IMR-90 (cell line): ENCODE results near the gene KIF25. TPM values are rescaled to one million over a fixed set of nuclear protein-coding genes. Genes with fewer than 3 reads are reported as not detected.

ENCODE experiments used
- ATAC-seq: fragments of 200-7000 bp; cut with Tn5 transposase; 2 replicates; pipeline ENCODE4 v1.9.1; 2020; ENCODE audit warnings: low read depth, mild to moderate bottlenecking, moderate library complexity
- BruUV-seq: library from RNA; stranded (reverse); fragments of 400-500 nt; replicated peaks from 2 replicates; lab custom pipeline; 2021; lab: Mats Ljungman, UMichigan
- CTCF ChIA-PET: fragments of 300-600 bp; formaldehyde crosslinking; extraction: SDS; loops from one replicate; lab custom pipeline; 2021; ENCODE audit warnings: antibody characterized with exemption; lab: Yijun Ruan, JAX
- POLR2A ChIA-PET: fragments of 300-600 bp; sonication (Branson Sonifier 250); formaldehyde crosslinking; loops from one replicate; lab custom pipeline; 2022; ENCODE audit warnings: antibody characterized with exemption; ENCODE audit not compliant: unreplicated experiment; lab: Charles Lee
- DNase-seq: peaks from one replicate; pipeline ENCODE4 v3.0.0; 2013
- H2AFZ ChIP-seq: replicated peaks from 2 replicates; pipeline ENCODE3; 2013; ENCODE audit warnings: low read length, mild to moderate bottlenecking; ENCODE audit not compliant: poor library complexity
- H2AK5ac ChIP-seq: 2 replicates; pipeline ENCODE4 v1.6.1; 2013; ENCODE audit warnings: low read depth, low read length, inconsistent platforms
- H2AK9ac ChIP-seq: replicated peaks from 2 replicates; pipeline ENCODE3; 2013; ENCODE audit warnings: mild to moderate bottlenecking, low read depth, low read length, moderate library complexity; ENCODE audit not compliant: poor library complexity
- H2BK120ac ChIP-seq: 2 replicates; pipeline ENCODE4 v1.6.1; 2013; ENCODE audit warnings: low read depth, low read length, inconsistent platforms
- H2BK15ac ChIP-seq: 3 replicates; pipeline ENCODE4 v1.6.1; 2013; ENCODE audit warnings: low read depth, low read length, inconsistent platforms
- H2BK20ac ChIP-seq: 2 replicates; pipeline ENCODE4 v1.6.1; 2013; ENCODE audit warnings: low read depth, mild to moderate bottlenecking, inconsistent platforms, low read length, moderate library complexity
- H2BK5ac ChIP-seq: 2 replicates; pipeline ENCODE4 v1.6.1; 2013; ENCODE audit warnings: mild to moderate bottlenecking, low read depth, low read length, inconsistent platforms; ENCODE audit not compliant: poor library complexity, severe bottlenecking
- H3K14ac ChIP-seq: replicated peaks from 2 replicates; pipeline ENCODE4 v1.6.1; 2013; ENCODE audit warnings: low read depth, low read length, inconsistent platforms
- H3K18ac ChIP-seq: 2 replicates; pipeline ENCODE4 v1.6.1; 2013; ENCODE audit warnings: low read depth, low read length, control low read depth
- H3K23ac ChIP-seq: 2 replicates; pipeline ENCODE4 v1.6.1; 2013; ENCODE audit warnings: low read depth, low read length, inconsistent platforms
- H3K27ac ChIP-seq: 2 replicates; pipeline ENCODE4 v1.5.1; 2013; ENCODE audit warnings: mild to moderate bottlenecking, control low read depth, low read length; ENCODE audit not compliant: insufficient read depth
- H3K27me3 ChIP-seq: 2 replicates; pipeline ENCODE4 v1.6.1; 2013; ENCODE audit warnings: low read length; ENCODE audit not compliant: control insufficient read depth, insufficient read depth
- H3K36me3 ChIP-seq: 2 replicates; pipeline ENCODE4 v1.6.1; 2013; ENCODE audit warnings: low read length, mixed read lengths; ENCODE audit not compliant: control insufficient read depth, insufficient read depth
- H3K4ac ChIP-seq: 2 replicates; pipeline ENCODE4 v1.6.1; 2013; ENCODE audit warnings: low read depth, low read length, inconsistent platforms
- H3K4me1 ChIP-seq: 2 replicates; pipeline ENCODE4 v1.6.1; 2013; ENCODE audit warnings: low read length, mixed read lengths; ENCODE audit not compliant: control insufficient read depth, insufficient read depth
- H3K4me2 ChIP-seq: 2 replicates; pipeline ENCODE4 v1.6.1; 2013; ENCODE audit warnings: low read depth, mild to moderate bottlenecking, control low read depth, low read length, moderate library complexity
- H3K4me3 ChIP-seq: 2 replicates; pipeline ENCODE4 v1.5.1; 2013; ENCODE audit warnings: low read depth, mild to moderate bottlenecking, control low read depth, low read length, moderate library complexity; ENCODE audit not compliant: insufficient read depth
- H3K56ac ChIP-seq: 2 replicates; pipeline ENCODE4 v1.6.1; 2013; ENCODE audit warnings: low read length, inconsistent platforms; ENCODE audit not compliant: insufficient read depth; ENCODE audit errors: extremely low read depth
- H3K79me1 ChIP-seq, 2 experiments: 2 replicates each; pipeline ENCODE4 v1.6.1; 2013; ENCODE audit warnings: low read length in 2 of 2, inconsistent platforms in 1 of 2, low read depth in 1 of 2
- H3K9ac ChIP-seq: 2 replicates; pipeline ENCODE4 v1.6.1; 2013; ENCODE audit warnings: low read depth, low read length, control low read depth
- H3K9me1 ChIP-seq: 2 replicates; pipeline ENCODE4 v1.6.1; 2013; ENCODE audit warnings: low read length, inconsistent platforms; ENCODE audit not compliant: insufficient read depth
- H3K9me3 ChIP-seq: 2 replicates; pipeline ENCODE4 v1.6.1; 2013; ENCODE audit warnings: low read length; ENCODE audit not compliant: control insufficient read depth, insufficient read depth
- H4K20me1 ChIP-seq: 2 replicates; pipeline ENCODE4 v1.6.1; 2013; ENCODE audit warnings: low read length, inconsistent platforms; ENCODE audit not compliant: insufficient read depth
- H4K5ac ChIP-seq: 2 replicates; pipeline ENCODE4 v1.6.1; 2013; ENCODE audit warnings: mild to moderate bottlenecking, low read depth, low read length, control low read depth
- H4K8ac ChIP-seq, 2 experiments: 2 replicates each; pipeline ENCODE4 v1.6.1; 2013; ENCODE audit warnings: low read depth in 2 of 2, low read length in 2 of 2, control low read depth in 1 of 2, inconsistent platforms in 1 of 2
- H4K91ac ChIP-seq: 2 replicates; pipeline ENCODE4 v1.6.1; 2013; ENCODE audit warnings: low read depth, low read length, inconsistent platforms; ENCODE audit not compliant: insufficient read depth
- CHD1 ChIP-seq: IDR thresholded peaks from 2 replicates; pipeline ENCODE4 v1.6.1; 2012; ENCODE audit warnings: low read depth, low read length, improper control_type of control experiment
- WGBS, 2 experiments: methylation state at CpG; one replicate each; pipeline versions ENCODE4 v1.1.5 to v1.1.7; 2013; ENCODE audit warnings: missing lambda C conversion rate in 2 of 2; ENCODE audit not compliant: insufficient read length in 1 of 2; ENCODE audit errors: extremely low coverage in 2 of 2; 5-methylcytosine and 5-hydroxymethylcytosine counted together
- dilution Hi-C: fragments of 300-500 bp; cut with HindIII; formaldehyde crosslinking; loops from one replicate; pipeline ENCODE4 v1.14.3; 2018; ENCODE audit warnings: low sequenced_read_pairs; ENCODE audit not compliant: unreplicated experiment
- in situ Hi-C: fragments of 300-500 bp; cut with MboI; formaldehyde crosslinking; loops from 3 replicates; pipeline ENCODE4 v1.14.3; 2019; ENCODE audit warnings: low sequenced_read_pairs, inconsistent platforms, mixed read lengths
- intact Hi-C: fragments of 100-400 bp; cut with micrococcal nuclease; formaldehyde crosslinking; loops from 2 replicates; pipeline ENCODE4 v1.10.0; 2022
- polyA plus RNA-seq, 3 experiments: library from polyadenylated mRNA; depleted of rRNA; stranded (reverse); fragments of >200 nt; gene quantifications; 2 replicates each; pipeline ENCODE4 v1.2.3, GENCODE V29; 2012; ENCODE audit warnings: low replicate concordance in 1 of 3
- total RNA-seq: library from RNA; depleted of rRNA; stranded (reverse); fragments of >200 nt; gene quantifications from 2 replicates; pipeline ENCODE4 v1.2.3, GENCODE V29; 2012

Gene KIF25
- total and polyA plus RNA-seq, 2 of the 4 experiments (the other 2 are of a cell fraction), result not detected

GRCh38 chr6:168041928-168042327 is 44.5 kb downstream of the KIF25 start:
- Histone ChIP-seq H3K27me3 (no peaks in the 10 kb centered on the region), H3K79me1 (no peaks in the 10 kb centered on the region), H2BK5ac (no peak overlapping the region), H2BK20ac (no peak overlapping the region), H4K20me1 (no peaks in the 10 kb centered on the region), H4K91ac (no peak overlapping the region), H2BK120ac (no peak overlapping the region), H3K9me3 (peaks cover 3% of the 10 kb centered on the region; the same call in 1 of the 2 replicates), H3K4me3 (no peak overlapping the region), H2AFZ (no peak overlapping the region), H3K14ac (no peak overlapping the region), H3K56ac (no peak overlapping the region), H3K27ac (no peak overlapping the region), H3K9ac (no peak overlapping the region), H3K4me1 (peaks cover 6% of the 10 kb centered on the region; the same call in 1 of the 2 replicates), H4K8ac (no peak overlapping the region), H3K18ac (no peak overlapping the region), H3K23ac (no peak overlapping the region), H2BK15ac (no peak overlapping the region), H3K9me1 (no peaks in the 10 kb centered on the region), H3K36me3 (no peaks in the 10 kb centered on the region), H2AK5ac (no peak overlapping the region), H4K5ac (no peak overlapping the region), H3K4ac (no peak overlapping the region), H3K4me2 (no peak overlapping the region), H2AK9ac (no peak overlapping the region)
- dilution Hi-C loops, result no loop called here
- ATAC-seq, result no peak
- DNase-seq, result no peak
- intact Hi-C loops, result no loop called here
- WGBS, 2 experiments, result 86% methylated on average over 8 of the region's 15 CpGs; no CpG with 5 or more reads in 1 of the 2 experiments
- in situ Hi-C loops, result no loop called here
- CTCF ChIA-PET, result no interaction called here
- no TSS peak for BruUV-seq
- no peak for TF ChIP-seq CHD1
- POLR2A ChIA-PET, result no interaction called here
